Neutrophil (primary cell): ENCODE results near the gene SPAG9.
A peak's percentile ranks its signal among the peaks of the same experiment; 100 is the strongest.
"Not testable (repeated sequence)": the region's sequence is repeated elsewhere in the genome, so short reads cannot be mapped to it uniquely, and the experiment has no call there.

Source experiments
- H3K27ac ChIP-seq: fragments of 200-600 bp; sonication (generic); 2 replicates; pipeline ENCODE4 v1.5.1; 2016; ENCODE audit warnings: mild to moderate bottlenecking, moderate library complexity
- H3K27me3 ChIP-seq: fragments of 200-600 bp; sonication (generic); 2 replicates; pipeline ENCODE4 v1.6.0; 2016; ENCODE audit warnings: mild to moderate bottlenecking
- H3K36me3 ChIP-seq: fragments of 200-600 bp; sonication (generic); 2 replicates; pipeline ENCODE4 v1.5.1; 2017
- H3K4me1 ChIP-seq, 2 experiments: fragments of 200-600 bp in 1 of 2; sonication (generic) in 1 of 2; 1 replicate in 1 of 2; 2 replicates in 1 of 2; pipeline versions ENCODE4 v1.5.1 to v1.6.1; 2013 to 2016; ENCODE audit warnings: low read depth in 1 of 2, low read length in 1 of 2, mild to moderate bottlenecking in 1 of 2, moderate library complexity in 1 of 2; ENCODE audit not compliant: control insufficient read depth in 1 of 2, insufficient read depth in 1 of 2
- H3K4me3 ChIP-seq, 2 experiments: fragments of 200-600 bp in 1 of 2; sonication (generic) in 1 of 2; 1 replicate in 1 of 2; 2 replicates in 1 of 2; pipeline ENCODE4 v1.5.1; 2013 to 2016; ENCODE audit warnings: low read depth in 1 of 2, low read length in 1 of 2, mild to moderate bottlenecking in 1 of 2, moderate library complexity in 1 of 2
- H3K9me3 ChIP-seq: fragments of 200-600 bp; sonication (generic); 2 replicates; pipeline ENCODE4 v1.5.1; 2016
- CTCF ChIP-seq: fragments of 200-600 bp; sonication (generic); IDR thresholded peaks from 2 replicates; pipeline ENCODE4 v1.5.1; 2016; ENCODE audit warnings: antibody characterized with exemption

Gene SPAG9

DNA sequence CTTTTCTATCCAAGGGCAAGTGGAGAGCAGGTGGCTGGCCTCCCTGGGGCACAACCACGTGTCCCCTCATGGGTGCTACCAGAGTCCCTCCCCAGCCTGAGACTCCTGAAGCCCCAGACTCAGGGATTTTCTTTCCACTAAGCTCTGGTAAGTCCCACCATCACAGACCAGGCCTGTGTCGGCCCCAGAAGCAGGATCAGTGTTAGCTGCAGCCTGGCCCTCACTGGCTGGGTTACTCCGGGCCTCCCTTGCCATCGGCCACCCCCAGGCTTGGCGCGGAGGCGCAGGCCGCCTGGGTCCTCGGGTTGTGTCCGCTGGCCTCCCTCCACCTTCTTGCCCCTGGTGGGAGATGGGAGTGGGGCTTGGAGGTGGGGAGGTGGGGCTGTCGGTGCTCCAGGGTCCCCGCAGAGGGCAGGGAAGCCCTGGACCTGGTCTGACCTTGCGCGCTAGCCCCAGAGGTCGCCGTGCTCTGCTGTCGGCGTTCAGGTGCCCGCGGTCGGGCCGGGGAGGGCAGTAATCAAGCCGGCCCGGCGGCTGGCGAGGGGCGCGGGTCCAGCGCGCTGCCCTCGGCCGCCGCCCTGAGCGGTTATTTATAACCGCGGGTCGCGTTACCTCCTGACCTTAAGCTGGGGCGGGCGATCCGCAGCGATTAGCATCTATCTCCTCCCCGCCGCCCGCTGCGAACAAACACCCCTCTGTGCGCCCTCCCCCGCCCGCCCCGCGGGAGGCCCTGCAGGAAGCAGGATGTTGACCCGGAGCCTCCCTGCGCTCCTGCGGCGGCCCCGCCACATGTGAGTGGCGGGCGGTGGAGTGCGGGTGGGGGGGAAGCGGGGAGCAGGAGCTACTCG, 176.4 kb downstream of the SPAG9 start:
- H3K4me1 ChIP-seq, result peaks cover 12 to 20% of the 10 kb centered on the region in 2 experiments
- H3K4me3 ChIP-seq, result peak overlapping the region; percentile 41 to 66
- H3K27ac ChIP-seq, result no peak overlapping the region
- no peak for TF ChIP-seq CTCF
- H3K36me3 ChIP-seq, result no peaks in the 10 kb centered on the region
- no peaks in the 10 kb centered on the region for H3K9me3 ChIP-seq
- H3K27me3 ChIP-seq, result peaks cover 38% of the 10 kb centered on the region

- no peak for TF ChIP-seq CTCF
- no peak overlapping the region for H3K4me3 ChIP-seq
- H3K36me3 ChIP-seq, result no peaks in the 10 kb centered on the region
- H3K9me3 ChIP-seq, result no peaks in the 10 kb centered on the region
- no peak overlapping the region for H3K27ac ChIP-seq
- peaks cover 10 to 19% of the 10 kb centered on the region in 2 experiments for H3K4me1 ChIP-seq
- H3K27me3 ChIP-seq, result peaks cover 38% of the 10 kb centered on the region
Observed at GRCh38 chr17:50943575-50943933, 177.1 kb downstream of the SPAG9 start.

DNA sequence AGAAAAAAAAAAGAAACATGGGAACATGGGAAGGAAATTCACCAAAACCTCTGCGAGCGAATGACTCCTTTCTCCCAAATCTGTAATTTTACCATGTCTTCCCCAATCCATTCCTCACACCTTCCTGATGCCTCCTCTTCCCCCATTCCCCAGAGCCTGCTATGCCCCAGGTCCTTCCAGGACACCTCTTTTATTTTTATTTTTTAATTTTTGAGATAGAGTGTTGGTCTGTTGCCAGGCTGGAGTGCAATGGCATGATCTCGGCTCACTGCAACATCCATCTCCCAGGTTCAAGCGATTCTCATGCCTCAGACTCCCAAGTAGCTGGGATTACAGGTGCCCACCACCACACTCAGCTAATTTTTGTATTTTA, 179.0 kb downstream of the SPAG9 start:
- H3K9me3 ChIP-seq, H3K4me3 ChIP-seq, H3K27ac ChIP-seq, H3K36me3 ChIP-seq: not testable (repeated sequence)
- peaks cover 38% of the 10 kb centered on the region for H3K27me3 ChIP-seq
- H3K4me1 ChIP-seq, result peaks cover 10 to 12% of the 10 kb centered on the region in 2 experiments

- Histone ChIP-seq H3K36me3 (no peaks in the 10 kb centered on the region), H3K27me3 (peaks cover 23% of the 10 kb centered on the region), H3K4me3 (no peak overlapping the region), H3K9me3 (no peaks in the 10 kb centered on the region), H3K4me1 (peaks cover 9 to 11% of the 10 kb centered on the region in 2 experiments), H3K27ac (no peak overlapping the region)
- no peak for TF ChIP-seq CTCF
Observed at GRCh38 chr17:50939795-50940684, 180.6 kb downstream of the SPAG9 start.

DNA sequence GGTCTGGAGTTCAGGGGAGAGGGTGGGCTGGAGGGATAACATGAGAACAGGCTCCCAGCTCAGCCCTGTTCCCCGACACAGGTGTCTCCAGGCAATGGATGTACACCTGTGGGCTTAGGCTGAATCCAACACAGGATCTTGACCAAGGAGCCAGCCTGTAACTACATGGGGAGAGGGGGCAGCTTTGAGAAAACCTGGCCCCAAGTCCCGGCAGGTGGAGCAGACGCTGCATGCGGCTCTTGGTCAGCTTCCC, 181.2 kb downstream of the SPAG9 start:
- H3K36me3 ChIP-seq, result no peaks in the 10 kb centered on the region
- TF ChIP-seq CTCF, result no peak

More for the DNA sequence above, 181.2 kb downstream of the SPAG9 start:
- Histone ChIP-seq H3K9me3 (no peaks in the 10 kb centered on the region), H3K27me3 (peaks cover 17% of the 10 kb centered on the region), H3K27ac (no peak overlapping the region), H3K4me3 (no peak overlapping the region), H3K4me1 (peaks cover 5 to 6% of the 10 kb centered on the region in 2 experiments)
